Stimulated activated naive CD8-positive, alpha-beta T cell treated with anti-CD3 and anti-CD28 coated beads, Interleukin-15, Interleukin-2, amounts not matched to agents 100 ng/mL and 50 ng/mL, for 24 hours (primary cell): ENCODE results near the gene C1QTNF4.
A peak's percentile ranks its signal among the peaks of the same experiment; 100 is the strongest.

Experiments used
- H3K27ac Mint-ChIP-seq: one replicate; pipeline ENCODE4 v1.8.0; 2021; ENCODE audit warnings: mild to moderate bottlenecking, mixed read lengths
- H3K27me3 Mint-ChIP-seq: one replicate; pipeline ENCODE4 v1.8.0; 2021; ENCODE audit warnings: mixed read lengths
- H3K36me3 Mint-ChIP-seq: one replicate; pipeline ENCODE4 v1.8.0; 2021; ENCODE audit warnings: low read depth, mixed read lengths
- H3K4me1 Mint-ChIP-seq: one replicate; pipeline ENCODE4 v1.8.0; 2021; ENCODE audit warnings: low read depth, mixed read lengths
- H3K4me3 Mint-ChIP-seq: one replicate; pipeline ENCODE4 v1.8.0; 2021; ENCODE audit warnings: mild to moderate bottlenecking, mixed read lengths
- H3K9me3 Mint-ChIP-seq: one replicate; pipeline ENCODE4 v1.8.0; 2021; ENCODE audit warnings: mixed read lengths

The C1QTNF4 gene

DNA sequence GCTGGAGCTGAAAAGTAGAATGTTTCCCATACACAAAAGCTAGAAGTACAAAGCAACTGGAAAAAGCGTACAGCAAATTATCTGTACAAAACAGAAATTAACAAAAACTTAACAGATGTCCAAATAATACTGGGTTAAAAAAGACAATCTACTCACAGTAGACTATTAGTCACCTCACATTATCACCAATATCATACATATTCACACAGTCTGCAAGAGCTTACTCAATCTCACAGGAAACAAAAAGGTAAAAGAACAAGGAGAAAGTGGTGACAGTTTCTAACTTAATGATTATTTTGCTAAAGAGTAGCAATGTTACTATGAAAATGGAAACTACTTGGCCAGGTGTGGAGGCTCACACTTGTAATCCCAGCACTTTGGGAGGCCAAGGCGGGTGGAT is 53.1 kb downstream of the C1QTNF4 start:
- Mint-ChIP-seq H3K4me1 (peaks cover 81% of the 10 kb centered on the region), H3K9me3 (no peaks in the 10 kb centered on the region), H3K27ac (peak overlapping the region; percentile 79), H3K4me3 (peak overlapping the region; percentile 38), H3K27me3 (no peaks in the 10 kb centered on the region), H3K36me3 (peaks cover 39% of the 10 kb centered on the region)

DNA sequence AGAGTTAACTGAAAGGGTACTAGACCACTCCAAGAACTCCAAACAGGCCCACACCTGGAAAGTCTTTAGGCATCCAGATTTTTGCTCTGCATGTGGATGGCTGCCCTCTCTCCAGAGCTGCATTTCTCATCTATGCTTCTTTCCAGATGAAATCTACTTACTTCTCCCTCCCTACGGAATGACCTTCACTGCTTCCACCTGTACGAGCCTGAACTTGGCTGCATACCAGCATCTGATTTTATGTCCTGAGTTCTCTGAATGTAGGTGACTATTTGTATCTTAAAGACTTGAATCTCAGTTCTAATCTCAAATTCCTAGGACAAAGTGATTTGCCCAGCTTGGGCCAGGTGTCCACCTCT is 54.6 kb downstream of the C1QTNF4 start:
- peaks cover 81% of the 10 kb centered on the region for H3K4me1 Mint-ChIP-seq
- H3K27ac Mint-ChIP-seq = peak overlapping the region; percentile 79
- H3K36me3 Mint-ChIP-seq = peaks cover 45% of the 10 kb centered on the region

More for the DNA sequence above, 54.6 kb downstream of the C1QTNF4 start:
- Mint-ChIP-seq H3K27me3 (no peaks in the 10 kb centered on the region), H3K9me3 (no peaks in the 10 kb centered on the region), H3K4me3 (no peak overlapping the region)
